ENCODE data around the gene SLC22A2. TPM values are rescaled to one million over a fixed set of nuclear protein-coding genes. Genes with fewer than 3 reads are reported as not detected.

Gene SLC22A2
- total RNA-seq, 1 experiment from 2014 or later, result 0.96 TPM

GRCh38 chr6:160239929-160240690 lies 18.5 kb downstream of the SLC22A2 start:
- Mint-ChIP-seq H3K36me3 (peaks cover 46% of the 10 kb centered on the region), H3K27me3 (ENCODE audit: low read depth) (peaks cover 9% of the 10 kb centered on the region), H3K4me3 (peak overlapping the region; percentile 11; the same call in 1 of the 2 replicates), H3K4me1 (peaks cover 52% of the 10 kb centered on the region), H3K27ac (peak overlapping the region; percentile 92), H3K9me3 (peaks cover 41% of the 10 kb centered on the region)
- TF ChIP-seq ZNF219 (CRISPR knock-in tag; IDR thresholded peaks at IDR 0.05; ENCODE audit: borderline replicate concordance), result no peak
- TF ChIP-seq TEAD1 (CRISPR knock-in tag; IDR thresholded peaks at IDR 0.05), result peak; percentile 68; the same call in 1 of the 2 replicates
- TF ChIP-seq TCF7 (CRISPR knock-in tag; IDR thresholded peaks at IDR 0.05; ENCODE audit: low read depth), result no peak
- TF ChIP-seq ETV6 (CRISPR knock-in tag; IDR thresholded peaks at IDR 0.05), result no peak
- ATAC-seq (peak; percentile 81), DNase-seq (ENCODE audit: low spot score) (no peak)
- ChIA-PET POLR2A (interaction anchor here (1.4 kb wide), 1 partner anchor 13 kb away, joined by 3 read pairs; no protein-coding TSS in a partner anchor), CTCF (interaction anchor here (1.2 to 1.4 kb wide), 3 partner anchors 18 to 101 kb away, joined by 3 to 5 read pairs (median 3); no protein-coding TSS in a partner anchor)

GRCh38 chr6:160238761-160239751 lies 19.6 kb downstream of the SLC22A2 start:
- ATAC-seq, result no peak
- H3K27ac Mint-ChIP-seq, result peak overlapping the region; percentile 92

GRCh38 chr6:160238278-160238711 lies 20.3 kb downstream of the SLC22A2 start:
- ATAC-seq, result no peak
- H3K4me1 Mint-ChIP-seq, result peaks cover 45% of the 10 kb centered on the region
- H3K27me3 Mint-ChIP-seq (ENCODE audit: low read depth), result peaks cover 6% of the 10 kb centered on the region; the same call in 1 of the 2 replicates
- no peak overlapping the region for H3K27ac Mint-ChIP-seq
- no peak overlapping the region for H3K4me3 Mint-ChIP-seq
- ChIA-PET CTCF (no interaction called here), POLR2A (no interaction called here)
- peaks cover 45% of the 10 kb centered on the region for H3K36me3 Mint-ChIP-seq
- no peak for DNase-seq (ENCODE audit: low spot score)
- peaks cover 45% of the 10 kb centered on the region for H3K9me3 Mint-ChIP-seq
- no peak for TF ChIP-seq ZNF317 (CRISPR knock-in tag; IDR thresholded peaks at IDR 0.05; ENCODE audit: borderline replicate concordance, low read depth)
- no peak for TF ChIP-seq ZNF121 (CRISPR knock-in tag; IDR thresholded peaks at IDR 0.05)
- TF ChIP-seq ZNF219 (CRISPR knock-in tag; IDR thresholded peaks at IDR 0.05; ENCODE audit: borderline replicate concordance), result no peak
- no peak for TF ChIP-seq AFF4 (CRISPR knock-in tag; IDR thresholded peaks at IDR 0.05; ENCODE audit: borderline replicate concordance)
- TF ChIP-seq ATF6 (CRISPR knock-in tag; IDR thresholded peaks at IDR 0.05), result no peak
- no peak for TF ChIP-seq HMGA2 (CRISPR knock-in tag; IDR thresholded peaks at IDR 0.05)
- no peak for TF ChIP-seq RELA (CRISPR knock-in tag; IDR thresholded peaks at IDR 0.05; ENCODE audit: borderline replicate concordance)
- no peak for TF ChIP-seq ZBTB21 (CRISPR knock-in tag; IDR thresholded peaks at IDR 0.05; ENCODE audit: borderline replicate concordance)
- TF ChIP-seq ZSCAN18 (CRISPR knock-in tag; IDR thresholded peaks at IDR 0.05), result no peak
- no peak for TF ChIP-seq SP1 (CRISPR knock-in tag; conservative IDR thresholded peaks at IDR 0.05)
- no peak for TF ChIP-seq AR (CRISPR knock-in tag; IDR thresholded peaks at IDR 0.05)
- no peak for TF ChIP-seq EMX1 (CRISPR knock-in tag; IDR thresholded peaks at IDR 0.05)

More at GRCh38 chr6:160238761-160239751, 19.6 kb downstream of the SLC22A2 start:
- H3K4me1 Mint-ChIP-seq, result peaks cover 45% of the 10 kb centered on the region
- H3K9me3 Mint-ChIP-seq, result peaks cover 45% of the 10 kb centered on the region
- ChIA-PET CTCF (interaction anchor here (1.2 to 1.4 kb wide), 2 partner anchors 17 to 18 kb away, joined by 3 read pairs; no protein-coding TSS in a partner anchor), POLR2A (interaction anchor here (1.4 kb wide), 1 partner anchor 12 kb away, joined by 3 read pairs; no protein-coding TSS in a partner anchor)
- peaks cover 9% of the 10 kb centered on the region for H3K27me3 Mint-ChIP-seq (ENCODE audit: low read depth)
- no peak for DNase-seq (ENCODE audit: low spot score)
- H3K4me3 Mint-ChIP-seq, result no peak overlapping the region
- H3K36me3 Mint-ChIP-seq, result peaks cover 50% of the 10 kb centered on the region
- TF ChIP-seq CBFB (CRISPR knock-in tag; IDR thresholded peaks at IDR 0.05; ENCODE audit: low read depth), result no peak
- no peak for TF ChIP-seq NR2C2 (CRISPR knock-in tag; IDR thresholded peaks at IDR 0.05)
- TF ChIP-seq EMX1 (CRISPR knock-in tag; IDR thresholded peaks at IDR 0.05), result no peak
- TF ChIP-seq ZNF671 (CRISPR knock-in tag; IDR thresholded peaks at IDR 0.05), result no peak
